Body of pancreas (tissue), 4 donors: ENCODE measurements around the gene U2AF2.

Experiments used
- POLR2A ChIP-seq, 3 donors: fragments of 450-650 bp; IDR thresholded peaks; one replicate each; pipeline ENCODE4 v1.6.1; 2016; ENCODE audit warnings: antibody characterized with exemption in 3 of 3, mild to moderate bottlenecking in 2 of 3
- TF ChIP-seq, protein P1 (sequence below), 7 experiments: fragments of 450-650 bp in 4 of 7; fragments of 200-600 bp in 3 of 7; sonication (generic) in 3 of 7; IDR thresholded peaks; one replicate each; pipeline ENCODE4 v1.5.1; 2016 to 2019; ENCODE audit warnings: antibody characterized with exemption in 7 of 7

DNA sequence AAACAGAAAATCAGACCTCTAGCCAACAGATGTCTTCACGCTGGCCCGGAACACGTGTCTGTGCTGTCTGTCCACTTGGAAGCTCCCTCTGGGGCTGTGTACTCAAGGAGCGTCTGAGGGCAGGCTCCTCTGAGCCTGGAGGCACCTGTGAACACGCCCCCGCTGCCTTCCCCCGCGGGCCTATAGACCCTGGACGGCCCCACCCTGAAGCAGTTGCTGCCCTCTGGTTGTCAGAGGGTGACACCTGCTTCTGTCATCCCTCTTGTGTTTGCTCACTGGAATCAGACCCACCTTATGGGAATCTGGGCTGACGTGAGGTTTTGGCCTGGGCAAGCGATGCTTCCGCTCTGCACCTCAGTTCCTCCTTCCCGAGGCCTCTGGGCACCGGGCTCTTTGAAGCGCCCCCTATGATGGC lies 39.4 kb downstream of the U2AF2 start:
- TF ChIP-seq, protein P1, sequence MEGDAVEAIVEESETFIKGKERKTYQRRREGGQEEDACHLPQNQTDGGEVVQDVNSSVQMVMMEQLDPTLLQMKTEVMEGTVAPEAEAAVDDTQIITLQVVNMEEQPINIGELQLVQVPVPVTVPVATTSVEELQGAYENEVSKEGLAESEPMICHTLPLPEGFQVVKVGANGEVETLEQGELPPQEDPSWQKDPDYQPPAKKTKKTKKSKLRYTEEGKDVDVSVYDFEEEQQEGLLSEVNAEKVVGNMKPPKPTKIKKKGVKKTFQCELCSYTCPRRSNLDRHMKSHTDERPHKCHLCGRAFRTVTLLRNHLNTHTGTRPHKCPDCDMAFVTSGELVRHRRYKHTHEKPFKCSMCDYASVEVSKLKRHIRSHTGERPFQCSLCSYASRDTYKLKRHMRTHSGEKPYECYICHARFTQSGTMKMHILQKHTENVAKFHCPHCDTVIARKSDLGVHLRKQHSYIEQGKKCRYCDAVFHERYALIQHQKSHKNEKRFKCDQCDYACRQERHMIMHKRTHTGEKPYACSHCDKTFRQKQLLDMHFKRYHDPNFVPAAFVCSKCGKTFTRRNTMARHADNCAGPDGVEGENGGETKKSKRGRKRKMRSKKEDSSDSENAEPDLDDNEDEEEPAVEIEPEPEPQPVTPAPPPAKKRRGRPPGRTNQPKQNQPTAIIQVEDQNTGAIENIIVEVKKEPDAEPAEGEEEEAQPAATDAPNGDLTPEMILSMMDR (IDR thresholded peaks at IDR 0.05) = no peak
- TF ChIP-seq POLR2A (IDR thresholded peaks at IDR 0.05) = no peak
